ENCODE data around the gene UBL3.

The UBL3 gene

DNA sequence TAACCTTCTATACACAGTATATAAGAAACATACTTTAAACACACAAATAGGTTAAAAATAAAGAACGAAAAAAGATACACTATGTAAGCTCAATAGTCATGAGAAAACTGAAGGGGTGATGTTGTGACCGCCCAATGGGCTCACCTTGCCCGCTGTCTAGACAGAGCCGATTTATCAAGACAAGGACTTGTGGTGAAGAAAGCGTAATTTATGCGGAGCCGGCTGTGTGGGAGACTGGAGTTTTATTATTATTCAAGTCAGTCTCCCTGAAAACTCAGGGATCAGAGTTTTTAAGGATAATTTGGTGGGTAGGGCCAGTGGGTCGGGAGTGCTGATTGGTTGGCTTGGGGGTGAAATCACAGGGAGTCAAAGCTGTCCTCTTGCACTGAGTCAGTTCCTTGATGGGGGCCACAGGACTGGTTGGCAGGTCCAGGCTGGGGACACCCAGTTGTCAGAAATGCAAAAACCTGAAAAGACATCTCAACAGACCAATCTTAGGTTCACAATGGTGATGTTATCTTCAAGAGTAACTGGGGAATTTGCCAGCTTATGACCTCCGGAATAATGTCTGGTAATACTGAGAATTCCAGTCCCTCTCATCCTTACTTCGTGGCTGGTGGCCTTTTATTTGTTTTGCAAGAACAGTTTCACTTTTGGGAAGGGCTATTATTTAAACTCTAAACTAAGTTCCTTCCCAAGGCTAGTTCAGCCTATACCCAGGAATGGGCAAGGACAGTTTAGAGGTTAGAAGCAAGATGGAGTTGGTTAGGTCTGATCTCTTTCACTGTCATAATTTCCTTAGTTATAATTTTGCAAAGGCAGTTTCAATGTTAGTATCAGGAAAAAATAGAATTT lies 96.6 kb downstream of the UBL3 start:
- no peak for DNase-seq

DNA sequence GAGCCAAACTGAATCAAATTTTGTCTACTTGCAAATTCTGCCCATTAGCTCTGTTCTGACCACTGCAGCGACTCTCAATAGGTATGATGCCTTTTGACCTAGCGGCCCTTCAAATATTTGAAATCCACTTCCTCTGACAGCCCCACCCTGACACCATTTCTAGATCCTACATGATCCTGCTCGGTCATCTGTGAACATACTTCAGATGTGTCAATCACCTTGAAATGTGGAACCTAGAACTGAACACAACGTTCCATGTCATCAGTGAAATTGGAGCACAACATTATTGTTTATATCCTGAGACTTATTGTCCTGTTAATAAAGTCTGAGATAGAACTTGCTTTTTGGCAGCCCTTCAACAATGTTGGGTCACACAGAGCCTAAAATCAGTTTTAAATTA lies 98.2 kb downstream of the UBL3 start:
- DNase-seq, result no peak

DNA sequence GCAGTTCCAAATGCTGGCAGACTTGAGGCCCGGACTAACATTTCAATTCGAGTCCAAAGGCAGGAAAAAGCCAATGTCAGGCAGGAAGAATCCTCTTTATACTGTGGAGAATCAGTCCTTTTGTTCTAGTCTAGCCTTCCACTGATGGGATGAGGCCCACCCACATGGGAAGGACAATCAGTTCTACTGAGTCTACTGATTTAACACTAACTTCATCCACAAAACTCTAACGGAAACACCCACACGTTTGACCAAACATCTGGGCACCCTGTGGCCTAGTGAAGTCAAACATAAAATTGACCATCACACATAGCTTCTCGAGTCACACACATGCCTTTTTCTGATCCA lies 100.3 kb downstream of the UBL3 start:
- no peak for DNase-seq

DNA sequence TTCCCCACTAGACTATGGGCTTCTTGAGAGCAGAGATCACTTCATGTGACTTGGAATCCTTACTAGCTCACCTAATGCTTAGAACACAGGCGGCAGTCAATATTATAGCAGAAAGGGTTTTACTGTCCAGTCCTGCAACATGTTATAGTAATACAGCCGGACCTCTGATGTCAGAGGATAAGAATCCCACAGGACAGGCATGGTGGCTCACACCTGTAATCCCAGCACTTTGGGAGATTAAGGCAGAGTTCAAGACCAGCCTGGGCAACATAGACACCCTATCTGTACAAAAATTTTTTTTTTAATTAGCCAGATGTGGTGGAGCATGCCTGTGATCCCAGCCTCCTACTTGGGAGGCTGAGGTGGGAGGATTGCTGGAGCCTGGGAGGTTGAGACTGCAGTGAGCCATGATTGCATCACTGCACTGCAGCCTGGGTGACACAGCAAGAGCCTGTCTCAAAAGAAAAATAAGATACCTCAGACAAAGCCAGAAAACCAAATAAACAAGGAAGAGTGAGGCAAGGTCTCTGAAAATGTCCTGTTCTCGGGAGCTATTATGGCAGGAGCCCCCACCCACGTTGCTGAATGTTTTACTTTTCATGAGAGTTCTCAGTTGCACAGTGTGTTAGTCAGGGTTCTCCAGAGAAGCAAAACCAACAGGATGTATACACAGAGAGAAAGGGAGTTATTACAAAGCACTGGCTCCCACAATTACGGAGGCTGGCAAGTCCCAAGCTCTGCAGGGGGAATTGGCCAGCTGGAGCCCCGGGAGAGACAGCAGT lies 100.8 kb downstream of the UBL3 start:
- DNase-seq, result no peak

DNA sequence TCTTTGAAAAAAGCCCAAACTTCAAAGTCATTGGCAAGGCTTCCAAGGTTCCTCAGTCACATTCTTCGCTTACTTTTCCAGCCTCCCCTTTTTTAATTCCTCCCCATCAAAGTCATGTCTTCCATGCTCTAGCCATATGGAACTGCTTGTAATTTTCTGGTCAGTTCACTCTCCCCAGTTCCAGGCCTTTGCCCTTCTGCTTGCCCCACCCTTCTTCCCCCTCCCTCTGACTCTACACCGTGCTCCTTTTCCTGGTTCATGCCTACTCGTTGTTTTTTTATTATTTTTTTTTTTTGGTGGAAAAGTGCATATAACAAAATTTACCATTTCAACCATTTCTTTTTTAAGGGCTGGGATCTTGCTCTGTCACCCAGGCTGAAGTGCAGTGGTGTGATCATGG lies 102.3 kb downstream of the UBL3 start:
- DNase-seq, result no peak

DNA sequence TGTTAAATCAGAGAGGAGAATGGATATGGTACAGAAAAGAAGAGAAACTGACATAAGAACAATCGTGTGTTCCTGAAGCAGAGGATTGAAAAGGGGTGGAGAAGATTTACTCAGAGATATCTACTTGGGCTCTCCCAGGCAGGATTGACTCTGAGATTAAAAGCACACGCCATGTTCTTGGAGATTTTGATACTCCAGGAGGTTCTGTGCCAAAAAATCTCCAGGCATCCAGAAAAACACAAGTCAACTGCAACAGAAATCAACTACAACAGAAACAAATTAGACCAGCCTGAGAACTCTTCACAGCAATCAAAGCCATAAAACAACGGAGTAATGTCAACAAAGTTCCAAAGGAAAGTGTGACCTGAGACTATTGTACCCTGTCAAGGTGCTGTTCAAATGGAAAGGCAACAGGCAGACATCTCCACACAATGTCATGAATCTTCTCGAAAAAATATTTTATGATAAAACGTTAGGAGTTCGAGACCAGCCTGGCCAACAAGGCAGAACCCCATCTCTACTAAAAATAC lies 104.2 kb downstream of the UBL3 start:
- DNase-seq, result no peak

DNA sequence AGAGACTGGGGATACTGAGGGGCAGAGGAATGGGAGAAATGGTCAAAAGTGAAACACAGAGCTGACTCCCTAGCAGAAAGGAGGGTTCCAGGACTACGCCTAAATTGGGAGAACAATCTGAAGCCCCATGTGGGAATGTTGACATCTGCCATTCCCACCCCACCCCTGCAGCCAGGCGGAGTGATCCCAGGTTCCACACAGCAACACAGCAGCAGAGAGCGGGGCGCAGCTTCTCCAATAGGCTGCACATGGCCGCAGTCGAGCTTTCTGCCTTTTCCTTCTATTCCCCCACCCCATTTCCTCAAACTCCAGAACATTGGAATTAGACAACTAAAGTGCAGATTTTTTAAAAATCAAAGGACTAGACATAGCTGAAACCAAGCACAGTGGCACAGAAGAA lies 104.7 kb downstream of the UBL3 start:
- no peak for DNase-seq

DNA sequence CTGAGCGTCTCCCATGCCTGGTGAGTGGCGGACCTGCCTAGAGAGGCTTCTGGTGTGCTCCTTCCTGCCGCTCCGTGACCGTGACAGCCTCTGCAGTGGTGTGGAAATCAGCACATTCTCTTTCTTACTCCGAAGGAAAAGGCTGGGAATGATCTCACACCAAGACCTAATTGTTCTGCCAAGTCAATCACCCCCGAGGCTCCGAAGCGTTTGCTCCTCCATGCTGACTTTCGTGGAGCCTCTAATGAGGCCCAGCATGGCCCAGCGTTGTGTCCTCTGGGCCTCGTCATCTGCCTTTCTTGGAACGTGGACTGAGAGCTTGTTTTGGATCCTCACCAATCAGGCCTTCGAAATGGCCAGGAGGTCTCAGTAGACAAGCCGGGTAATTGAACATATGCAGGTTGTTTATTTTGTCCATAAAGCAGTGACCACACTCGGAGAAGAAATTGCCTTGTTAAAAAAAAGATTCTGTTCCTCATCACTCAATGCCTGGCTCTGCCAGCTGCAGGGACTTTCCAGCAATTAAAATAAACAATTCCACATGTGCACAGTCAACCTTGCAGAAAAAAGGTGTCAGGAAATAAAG lies 107.1 kb downstream of the UBL3 start:
- DNase-seq, result no peak

DNA sequence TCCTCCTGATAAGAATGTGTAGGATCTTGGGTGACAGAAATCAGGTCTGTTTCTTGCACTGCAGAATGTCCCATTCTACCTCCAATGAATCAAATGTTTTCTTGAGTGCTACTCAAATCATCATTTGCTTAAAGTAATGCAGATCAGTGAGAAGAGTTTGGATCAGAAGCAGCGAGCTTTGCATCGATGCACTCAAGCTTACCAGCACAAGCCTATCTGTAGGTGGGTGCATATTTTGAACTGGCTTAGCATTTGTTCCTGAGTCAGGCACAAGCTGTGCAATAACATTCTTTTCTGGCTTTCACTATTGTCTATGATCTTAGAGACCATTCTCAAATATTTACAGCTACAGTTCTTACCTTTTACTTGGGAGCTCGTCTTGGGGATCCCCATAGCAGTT lies 109.5 kb downstream of the UBL3 start:
- DNase-seq, result no peak

DNA sequence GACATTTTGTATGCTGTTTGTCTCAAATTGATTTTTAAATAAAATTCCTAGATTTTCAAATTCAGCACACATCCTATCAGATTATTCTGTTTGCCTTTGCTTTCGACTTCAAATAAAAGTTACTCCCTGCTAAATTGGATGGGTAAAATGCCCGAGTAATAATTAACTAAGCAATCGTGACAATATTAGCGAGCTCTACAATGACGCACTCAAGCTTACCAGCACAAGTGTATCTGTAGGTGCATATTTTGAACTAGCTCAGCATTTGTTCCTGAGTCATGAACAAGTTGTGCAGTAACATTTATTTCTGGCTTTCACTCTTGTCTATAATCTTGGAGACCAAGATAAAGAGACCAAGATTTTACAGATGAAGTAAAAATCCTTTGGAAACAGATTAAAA lies 113.4 kb downstream of the UBL3 start:
- DNase-seq, result no peak

DNA sequence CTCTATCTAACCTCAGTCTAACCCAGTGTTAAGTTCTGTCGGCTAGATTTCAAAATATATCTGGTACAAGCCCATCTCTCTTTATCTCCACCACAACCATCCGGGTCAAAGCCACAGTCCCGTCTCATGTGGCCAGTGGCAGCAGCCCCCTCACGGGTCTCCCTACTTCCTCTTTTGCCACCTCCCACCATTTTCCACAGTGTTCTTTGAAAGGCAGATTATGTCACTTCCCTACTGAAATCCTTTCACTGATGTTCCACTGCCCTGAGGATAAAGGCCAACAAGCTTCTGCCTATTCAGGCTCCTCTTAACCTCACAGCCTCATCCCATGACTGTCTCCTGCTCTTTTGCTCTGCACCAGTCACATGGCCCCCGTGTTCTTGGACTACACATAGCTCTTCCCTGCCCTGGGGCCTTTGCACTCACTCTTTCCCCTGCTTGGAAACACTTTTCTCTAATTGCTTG lies 117.2 kb downstream of the UBL3 start:
- no peak for DNase-seq

DNA sequence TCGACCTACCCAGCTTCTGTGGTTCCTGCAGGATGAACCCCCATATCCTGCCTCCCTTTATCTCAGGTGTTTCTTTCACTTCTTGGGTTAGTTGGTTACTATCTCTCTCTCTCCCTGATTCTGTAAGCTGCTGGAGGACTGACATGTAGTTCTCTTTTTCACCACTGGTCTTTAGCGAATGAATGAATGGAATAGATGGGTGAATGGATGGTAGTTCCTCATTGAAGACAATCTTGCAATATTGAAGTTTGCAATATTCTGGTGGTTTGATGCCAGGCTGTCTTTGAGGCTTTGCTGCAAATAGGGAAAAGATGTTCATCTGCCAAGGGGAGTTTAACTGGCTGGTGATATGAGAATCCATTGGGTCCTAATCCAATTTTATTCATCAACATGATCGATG lies 120.2 kb downstream of the UBL3 start:
- no peak for DNase-seq

DNA sequence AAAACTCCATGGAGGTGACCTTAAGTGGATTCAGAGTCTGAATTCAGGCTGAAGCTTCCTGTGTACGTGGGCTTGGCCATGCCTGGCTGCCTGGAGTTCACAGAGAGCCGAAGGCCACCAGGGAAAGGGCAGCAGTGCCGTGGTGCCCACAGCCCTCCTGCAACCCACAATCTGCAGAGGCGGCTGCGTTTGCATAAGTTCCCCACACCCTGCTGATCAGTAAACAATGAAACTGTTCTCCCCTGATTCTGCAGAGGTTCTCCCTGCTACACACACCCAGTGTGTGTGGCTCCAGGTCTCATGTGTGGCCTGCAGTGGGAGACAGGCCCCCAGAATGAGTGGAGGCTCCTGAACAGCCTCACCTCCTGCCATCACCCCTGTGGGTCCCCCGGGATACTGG lies 128.0 kb downstream of the UBL3 start:
- no peak for DNase-seq

DNA sequence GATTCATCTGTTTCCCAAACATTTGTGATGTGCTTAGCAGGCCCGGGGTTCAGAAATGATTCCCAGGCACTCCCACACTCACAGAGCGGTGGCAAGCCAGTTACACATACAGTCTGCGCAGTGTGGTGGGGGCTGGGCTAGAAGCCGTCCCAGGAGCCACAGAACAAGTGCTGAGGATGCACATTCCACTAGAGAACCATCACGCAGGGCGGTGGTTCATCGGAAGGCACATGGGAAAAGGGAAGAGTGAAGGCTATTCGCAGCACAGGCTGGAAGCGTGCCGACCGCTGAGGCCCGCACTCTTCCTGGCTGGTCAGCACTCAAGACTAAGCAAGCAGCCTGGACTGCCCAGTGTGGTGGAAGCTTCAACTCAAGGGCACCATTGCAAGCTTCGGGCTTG lies 128.7 kb downstream of the UBL3 start:
- DNase-seq, result no peak

DNA sequence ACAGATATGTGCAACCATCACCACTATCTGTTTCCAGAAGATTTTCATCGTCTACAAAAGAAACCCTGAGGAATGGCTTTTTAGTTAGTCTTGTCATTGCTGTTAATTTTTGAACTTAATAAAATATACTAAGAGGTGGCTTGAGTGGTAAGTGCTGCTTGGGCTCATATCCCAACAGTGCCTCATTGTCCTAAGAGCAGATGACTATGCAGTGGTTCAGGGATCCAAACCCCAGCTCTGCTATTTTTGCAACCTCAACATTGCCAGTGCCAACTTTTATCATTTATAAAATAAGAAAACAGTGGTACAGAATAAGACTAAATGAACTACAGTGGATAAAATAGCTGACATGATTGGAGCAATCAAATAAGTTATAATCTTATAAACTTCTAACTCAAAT lies 131.7 kb downstream of the UBL3 start:
- DNase-seq, result no peak

DNA sequence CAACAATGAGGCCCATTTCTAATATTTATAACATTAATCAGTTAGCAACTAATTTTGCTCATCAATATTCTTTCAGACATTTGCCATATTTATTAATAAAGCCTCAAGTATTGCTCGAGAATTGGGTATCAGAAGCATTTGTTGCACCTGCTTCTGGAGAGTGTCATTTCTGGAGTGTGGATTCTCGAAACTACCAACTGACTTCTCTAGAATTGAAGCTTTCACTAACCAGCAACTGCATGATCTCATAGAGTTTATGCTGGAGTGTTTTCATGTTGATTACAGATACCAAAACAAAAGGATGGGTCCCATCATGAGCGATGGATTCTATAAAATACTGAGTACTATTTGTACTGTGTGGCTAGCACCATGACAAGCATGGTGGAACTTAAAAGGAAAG lies 133.9 kb downstream of the UBL3 start:
- no peak for DNase-seq
